AG09319 (cell line): Measurements from ENCODE around the gene C1QTNF1.

Experiments used
- DNase-seq: peaks from one replicate; pipeline ENCODE4 v3.0.0-alpha.2; 2010; ENCODE audit warnings: low read depth; ENCODE audit errors: extremely low read depth
- TF ChIP-seq, protein P1 (sequence below): IDR thresholded peaks from 2 replicates; pipeline ENCODE4 v1.5.1; 2011; ENCODE audit warnings: low read depth, mild to moderate bottlenecking, inconsistent platforms, low read length, moderate library complexity

C1QTNF1 gene

GRCh38 chr17:78993981-78994671 lies 29.8 kb upstream of the C1QTNF1 start:
- TF ChIP-seq, protein P1, sequence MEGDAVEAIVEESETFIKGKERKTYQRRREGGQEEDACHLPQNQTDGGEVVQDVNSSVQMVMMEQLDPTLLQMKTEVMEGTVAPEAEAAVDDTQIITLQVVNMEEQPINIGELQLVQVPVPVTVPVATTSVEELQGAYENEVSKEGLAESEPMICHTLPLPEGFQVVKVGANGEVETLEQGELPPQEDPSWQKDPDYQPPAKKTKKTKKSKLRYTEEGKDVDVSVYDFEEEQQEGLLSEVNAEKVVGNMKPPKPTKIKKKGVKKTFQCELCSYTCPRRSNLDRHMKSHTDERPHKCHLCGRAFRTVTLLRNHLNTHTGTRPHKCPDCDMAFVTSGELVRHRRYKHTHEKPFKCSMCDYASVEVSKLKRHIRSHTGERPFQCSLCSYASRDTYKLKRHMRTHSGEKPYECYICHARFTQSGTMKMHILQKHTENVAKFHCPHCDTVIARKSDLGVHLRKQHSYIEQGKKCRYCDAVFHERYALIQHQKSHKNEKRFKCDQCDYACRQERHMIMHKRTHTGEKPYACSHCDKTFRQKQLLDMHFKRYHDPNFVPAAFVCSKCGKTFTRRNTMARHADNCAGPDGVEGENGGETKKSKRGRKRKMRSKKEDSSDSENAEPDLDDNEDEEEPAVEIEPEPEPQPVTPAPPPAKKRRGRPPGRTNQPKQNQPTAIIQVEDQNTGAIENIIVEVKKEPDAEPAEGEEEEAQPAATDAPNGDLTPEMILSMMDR, result no peak

DNA sequence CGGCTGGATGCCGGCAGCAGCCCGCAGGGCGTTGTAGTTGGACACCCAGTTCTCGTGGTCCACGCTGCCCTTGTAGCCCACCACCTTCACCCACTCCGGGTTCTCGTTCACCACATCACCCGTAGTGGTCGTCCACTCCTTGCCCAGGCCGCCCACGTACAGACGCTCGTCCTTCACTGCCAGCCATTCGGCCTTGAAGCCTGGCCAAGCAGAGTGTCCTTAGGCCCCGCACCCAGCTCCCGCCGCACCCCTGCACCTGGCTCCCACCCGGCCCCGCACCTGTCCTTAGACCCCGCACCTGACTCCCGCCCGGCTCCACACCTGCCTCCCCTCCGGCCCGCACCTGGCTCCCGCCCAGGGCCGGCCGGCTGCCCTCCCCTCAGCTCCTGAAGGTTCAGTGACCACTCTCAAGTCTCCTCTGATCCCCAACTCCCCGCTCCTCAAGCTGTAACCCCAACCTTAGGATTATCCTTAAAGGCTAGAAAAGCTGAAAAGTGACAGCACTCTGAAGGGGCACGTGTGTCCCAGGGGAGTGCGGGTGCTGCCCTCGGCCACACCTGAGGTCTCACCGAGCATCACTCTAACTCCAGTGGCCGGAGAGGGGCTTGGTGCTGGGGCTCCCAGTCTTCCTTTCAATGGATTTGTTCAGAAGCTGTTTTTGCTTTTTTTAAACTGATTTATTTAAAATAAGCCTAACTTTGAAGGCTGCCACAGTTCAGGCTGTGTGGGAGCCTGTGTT lies 28.8 kb upstream of the C1QTNF1 start:
- TF ChIP-seq, protein P1, result no peak
- DNase-seq, result no peak

More at GRCh38 chr17:78993981-78994671, 29.8 kb upstream of the C1QTNF1 start:
- DNase-seq, result no peak

GRCh38 chr17:78995761-78996451 lies 28.1 kb upstream of the C1QTNF1 start:
- TF ChIP-seq, protein P1, result no peak
- no peak for DNase-seq

- TF ChIP-seq, protein P1, result no peak
- no peak for DNase-seq
These were observed 27.2 kb upstream of the C1QTNF1 start for GRCh38 chr17:78996781-78997201.

GRCh38 chr17:78997231-78997741 lies 26.7 kb upstream of the C1QTNF1 start:
- DNase-seq, result no peak
- TF ChIP-seq, protein P1, result no peak

DNA sequence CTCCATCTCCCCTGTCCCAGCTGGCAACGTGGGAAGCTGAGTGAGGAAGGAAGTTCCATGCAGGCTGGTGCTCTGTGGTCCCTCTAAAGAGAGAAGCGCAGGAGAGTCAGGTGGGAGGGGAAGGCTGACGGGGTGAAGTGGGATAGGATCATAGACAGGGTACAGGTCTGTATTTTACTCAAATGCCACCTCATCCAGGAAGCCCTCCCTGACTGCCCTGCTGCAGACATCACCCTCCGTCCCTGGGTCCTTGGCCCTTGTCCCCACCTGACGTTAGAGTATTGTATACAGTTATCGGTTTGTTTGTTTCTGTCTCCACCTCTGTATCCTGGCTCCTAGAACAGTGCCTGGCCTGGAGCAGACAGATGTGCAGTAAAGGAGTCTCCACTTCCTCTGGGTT lies 26.1 kb upstream of the C1QTNF1 start:
- TF ChIP-seq, protein P1, result no peak
- DNase-seq, result no peak
